Omental fat pad (tissue), 4 donors: ENCODE data around the gene MEMO1. TPM values are rescaled to one million over a fixed set of nuclear protein-coding genes. Genes with fewer than 3 reads are reported as not detected.
"Not testable (repeated sequence)": the region's sequence is repeated elsewhere in the genome, so short reads cannot be mapped to it uniquely, and the experiment has no call there.

Experiments used
- ATAC-seq: fragments of 150-250 bp; one replicate; pipeline ENCODE4 v1.9.1; 2016; ENCODE audit warnings: mild to moderate bottlenecking, moderate library complexity; ENCODE audit not compliant: low FRiP score
- DNase-seq: peaks from one replicate; pipeline ENCODE4 v3.0.0-alpha.2; 2019; ENCODE audit warnings: low spot score
- total RNA-seq, 4 donors: library from RNA; depleted of rRNA; stranded (reverse); fragments of >200 nt; gene quantifications; one replicate each; pipeline ENCODE4 v1.1.0, GENCODE V29; 2016
- TF ChIP-seq, protein P1 (sequence below), 3 donors: fragments of 450-650 bp; IDR thresholded peaks; one replicate each; pipeline ENCODE4 v1.5.1; 2016 to 2017; ENCODE audit warnings: antibody characterized with exemption in 3 of 3, mild to moderate bottlenecking in 3 of 3, moderate library complexity in 2 of 3

Gene MEMO1
- total RNA-seq, 4 donors from 2014 or later = 14.7 to 26.2 (median 21.7) TPM

DNA sequence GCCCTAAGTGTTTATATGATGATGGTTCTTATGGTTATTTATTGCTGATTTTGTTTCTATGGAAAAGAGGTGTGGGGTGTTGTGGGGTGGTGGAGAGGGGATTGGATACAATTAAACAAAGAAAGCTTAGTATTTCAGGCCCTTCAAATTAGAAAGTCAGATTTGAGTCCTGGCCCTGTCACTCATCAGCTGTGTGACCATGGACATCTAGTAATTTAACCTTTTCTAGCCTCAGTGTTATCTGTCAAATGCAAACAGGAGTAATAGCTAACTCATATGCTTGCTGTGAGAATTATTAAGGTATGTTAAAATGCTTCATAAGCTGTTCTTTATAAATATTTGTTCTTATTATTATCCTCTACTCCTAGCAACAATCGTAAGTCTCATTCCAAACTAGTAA is 2.1 kb upstream of the MEMO1 start:
- ATAC-seq (no peak), DNase-seq (no peak)
- TF ChIP-seq, protein P1, sequence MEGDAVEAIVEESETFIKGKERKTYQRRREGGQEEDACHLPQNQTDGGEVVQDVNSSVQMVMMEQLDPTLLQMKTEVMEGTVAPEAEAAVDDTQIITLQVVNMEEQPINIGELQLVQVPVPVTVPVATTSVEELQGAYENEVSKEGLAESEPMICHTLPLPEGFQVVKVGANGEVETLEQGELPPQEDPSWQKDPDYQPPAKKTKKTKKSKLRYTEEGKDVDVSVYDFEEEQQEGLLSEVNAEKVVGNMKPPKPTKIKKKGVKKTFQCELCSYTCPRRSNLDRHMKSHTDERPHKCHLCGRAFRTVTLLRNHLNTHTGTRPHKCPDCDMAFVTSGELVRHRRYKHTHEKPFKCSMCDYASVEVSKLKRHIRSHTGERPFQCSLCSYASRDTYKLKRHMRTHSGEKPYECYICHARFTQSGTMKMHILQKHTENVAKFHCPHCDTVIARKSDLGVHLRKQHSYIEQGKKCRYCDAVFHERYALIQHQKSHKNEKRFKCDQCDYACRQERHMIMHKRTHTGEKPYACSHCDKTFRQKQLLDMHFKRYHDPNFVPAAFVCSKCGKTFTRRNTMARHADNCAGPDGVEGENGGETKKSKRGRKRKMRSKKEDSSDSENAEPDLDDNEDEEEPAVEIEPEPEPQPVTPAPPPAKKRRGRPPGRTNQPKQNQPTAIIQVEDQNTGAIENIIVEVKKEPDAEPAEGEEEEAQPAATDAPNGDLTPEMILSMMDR (IDR thresholded peaks at IDR 0.05) = no peak

- TF ChIP-seq, protein P1 (IDR thresholded peaks at IDR 0.05) = no peak
- no peak for DNase-seq
- no peak for ATAC-seq
Observed at GRCh38 chr2:32011485-32011960, 715 bp upstream of the MEMO1 start.

DNA sequence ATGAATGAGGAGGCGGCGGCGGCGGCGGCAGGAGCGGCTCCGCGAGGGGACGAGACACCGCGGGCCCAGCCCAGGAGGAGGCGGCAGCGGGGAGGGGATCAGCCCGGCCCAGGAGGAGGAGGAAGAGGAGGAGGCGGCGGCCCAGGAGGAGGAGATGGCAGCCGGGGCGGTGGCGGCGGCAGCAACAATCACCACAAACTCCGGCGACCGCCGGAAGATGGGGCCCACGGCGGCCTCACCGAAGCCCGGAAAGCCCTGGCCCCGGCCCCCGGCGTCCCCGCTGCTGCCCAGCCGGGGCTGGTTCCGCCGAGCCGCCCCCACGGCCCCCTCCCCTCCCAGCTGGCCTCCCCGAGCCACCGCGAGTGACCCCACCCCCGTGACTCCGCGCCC is 533 bp downstream of the MEMO1 start:
- ATAC-seq = peak; percentile 85
- DNase-seq = not testable (repeated sequence)

GRCh38 chr2:32009516-32010256 is 1.1 kb downstream of the MEMO1 start:
- ATAC-seq (peak; percentile 65), DNase-seq (no peak)
- TF ChIP-seq, protein P1 (IDR thresholded peaks at IDR 0.05) = no peak

DNA sequence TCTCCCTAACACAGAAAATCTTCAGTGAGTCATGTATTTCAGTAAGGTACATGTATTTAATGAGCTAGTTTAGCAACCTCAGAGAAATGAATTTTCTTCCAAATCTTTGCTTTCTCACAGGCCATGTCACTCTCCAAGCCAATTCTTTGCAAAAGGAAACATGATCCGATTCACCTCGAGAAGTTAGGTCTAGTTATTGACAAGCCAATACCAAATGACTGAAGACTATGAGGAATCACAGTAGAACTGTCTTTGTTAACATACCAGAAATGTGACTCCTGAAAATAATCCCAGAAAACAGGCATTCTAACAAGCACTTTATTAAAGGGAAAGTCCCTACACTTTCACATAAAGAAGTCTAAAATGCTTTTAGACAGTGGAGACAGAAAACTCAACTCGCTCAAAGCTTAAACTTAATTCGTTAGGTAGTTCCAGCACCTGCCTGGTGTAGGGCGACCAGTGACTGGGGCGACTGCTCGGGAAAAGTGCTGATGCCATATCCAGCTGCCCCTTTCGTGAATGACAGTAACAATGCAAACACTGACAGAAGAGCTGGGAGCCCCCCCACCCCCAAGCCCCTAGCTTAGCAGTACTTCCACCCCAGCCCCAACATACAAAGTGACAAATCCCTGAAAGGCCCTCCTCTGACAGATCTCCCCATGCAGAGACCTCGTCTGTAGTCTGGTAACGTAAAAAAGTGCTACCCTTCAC is 1.8 kb downstream of the MEMO1 start:
- no peak for ATAC-seq
- no peak for DNase-seq
- TF ChIP-seq, protein P1 (IDR thresholded peaks at IDR 0.05) = no peak

DNA sequence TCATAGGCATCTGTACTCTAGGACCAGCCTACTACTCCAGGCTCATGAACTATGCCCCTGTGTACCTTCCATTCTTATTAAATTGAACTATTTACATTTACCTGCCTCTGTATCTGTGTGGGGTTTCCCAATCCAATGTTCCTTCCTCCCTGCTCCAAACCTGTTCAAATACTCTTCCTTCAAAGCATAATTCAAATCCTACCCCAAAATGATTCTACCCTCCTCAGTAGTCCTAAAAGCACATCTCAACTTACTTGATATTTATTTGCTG is 3.8 kb downstream of the MEMO1 start:
- TF ChIP-seq, protein P1 (IDR thresholded peaks at IDR 0.05) = no peak
- DNase-seq (no peak), ATAC-seq (no peak)

- TF ChIP-seq, protein P1 (IDR thresholded peaks at IDR 0.05) = no peak
- no peak for ATAC-seq
Observed at GRCh38 chr2:32005371-32005976, 5.3 kb downstream of the MEMO1 start.

More at GRCh38 chr2:32005371-32005976, 5.3 kb downstream of the MEMO1 start:
- DNase-seq = no peak
